Measurements from ENCODE around the gene CAMP.

CAMP gene

DNA sequence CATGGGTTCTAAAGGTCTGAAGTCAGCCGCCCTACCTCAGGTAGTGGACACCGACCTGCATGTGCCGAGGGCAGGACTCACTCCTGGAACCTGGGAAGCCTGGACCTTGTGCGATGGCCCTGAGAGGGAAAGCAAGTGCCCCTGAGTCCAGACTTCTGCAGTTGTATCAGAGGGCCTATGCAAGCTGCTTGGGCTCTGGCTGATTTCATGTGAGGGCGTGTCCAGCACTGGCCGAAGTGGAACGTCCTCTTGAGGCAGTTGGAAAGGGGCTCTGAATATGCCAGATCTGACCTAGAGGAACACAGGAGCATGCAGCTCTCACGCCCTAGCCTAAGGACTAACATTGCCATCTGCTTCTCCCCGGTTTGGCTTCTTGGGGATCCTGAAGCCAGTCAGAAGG, 2.5 kb upstream of the CAMP start:
- H3K36me3 Mint-ChIP-seq (ENCODE audit: low read depth), result no peaks in the 10 kb centered on the region
- H3K4me1 Mint-ChIP-seq (ENCODE audit: low read depth), result peaks cover 1% of the 10 kb centered on the region
- H3K27me3 Mint-ChIP-seq (ENCODE audit: low read depth), result peaks cover 8% of the 10 kb centered on the region
- no peak overlapping the region for H3K27ac Mint-ChIP-seq
- DNase-seq (ENCODE audit: low spot score), result no peak
- H3K9me3 Mint-ChIP-seq, result no peaks in the 10 kb centered on the region
- H3K4me3 Mint-ChIP-seq, result no peak overlapping the region

DNA sequence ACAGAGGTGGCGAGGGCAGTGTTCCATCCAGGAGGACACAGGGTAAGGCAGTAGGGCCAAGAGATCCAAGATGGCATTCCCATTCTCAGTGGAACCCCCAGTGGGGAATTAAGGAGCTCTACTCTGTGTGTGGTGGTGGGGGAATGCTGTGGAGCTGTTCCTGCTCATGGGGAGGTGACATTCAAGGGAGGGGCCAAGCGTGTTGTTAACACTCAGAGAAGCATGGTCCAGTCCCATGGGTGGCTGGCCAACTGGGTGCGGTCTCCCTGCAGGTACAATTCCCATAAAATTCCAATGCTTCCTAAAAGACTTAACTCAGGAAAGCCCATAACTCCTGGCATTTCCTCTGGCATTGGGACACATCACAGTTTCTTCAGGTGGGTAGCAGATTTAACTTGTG, 2.3 kb downstream of the CAMP start:
- no peaks in the 10 kb centered on the region for H3K36me3 Mint-ChIP-seq (ENCODE audit: low read depth)
- H3K4me1 Mint-ChIP-seq (ENCODE audit: low read depth), result peaks cover 5% of the 10 kb centered on the region
- no peak overlapping the region for H3K4me3 Mint-ChIP-seq
- peaks cover 5% of the 10 kb centered on the region for H3K27me3 Mint-ChIP-seq (ENCODE audit: low read depth)
- H3K9me3 Mint-ChIP-seq, result no peaks in the 10 kb centered on the region
- H3K27ac Mint-ChIP-seq, result no peak overlapping the region
- DNase-seq (ENCODE audit: low spot score), result no peak

DNA sequence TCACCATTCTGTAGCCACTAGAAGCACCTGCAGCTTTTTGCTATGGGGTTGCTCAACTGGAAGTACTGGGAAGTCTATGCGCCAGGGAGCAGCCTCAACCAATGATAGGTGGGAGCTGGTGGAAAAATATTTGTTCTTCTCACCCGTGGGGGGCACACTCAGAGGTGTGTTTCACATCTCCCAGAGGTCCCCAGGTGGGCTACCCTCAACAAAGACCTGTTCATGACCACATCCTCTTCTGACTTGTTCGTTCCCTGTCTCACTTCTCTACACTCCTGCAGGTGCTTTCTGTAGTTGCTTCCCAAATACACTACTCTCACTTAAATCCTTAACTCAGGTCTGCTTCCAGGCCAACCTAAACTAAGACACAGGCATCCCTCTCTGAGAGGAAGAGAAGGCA, 3.6 kb downstream of the CAMP start:
- Mint-ChIP-seq H3K4me3 (no peak overlapping the region), H3K9me3 (no peaks in the 10 kb centered on the region), H3K27me3 (ENCODE audit: low read depth) (peaks cover 5% of the 10 kb centered on the region), H3K4me1 (ENCODE audit: low read depth) (peaks cover 5% of the 10 kb centered on the region), H3K36me3 (ENCODE audit: low read depth) (no peaks in the 10 kb centered on the region), H3K27ac (no peak overlapping the region)
- no peak for DNase-seq (ENCODE audit: low spot score)

DNA sequence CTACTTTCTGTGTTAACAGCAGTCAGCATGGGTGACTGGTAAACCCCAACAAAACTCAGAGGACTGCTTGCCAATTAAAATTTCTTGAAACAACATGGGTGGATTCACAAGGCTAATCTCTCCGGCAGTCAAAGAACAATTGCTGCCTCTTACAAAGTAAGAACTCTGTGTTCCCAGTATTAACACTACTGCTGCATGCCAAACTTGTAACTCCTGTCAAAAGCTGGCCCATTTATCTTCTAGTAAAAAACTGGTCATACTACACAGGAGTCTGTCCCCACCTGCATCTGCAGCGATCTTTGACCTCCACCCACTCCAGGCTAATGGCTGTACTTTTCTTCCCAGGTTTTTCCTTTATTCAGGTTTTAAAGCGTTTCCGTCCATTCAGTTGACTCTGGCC, 8.9 kb downstream of the CAMP start:
- no peaks in the 10 kb centered on the region for H3K9me3 Mint-ChIP-seq
- no peaks in the 10 kb centered on the region for H3K36me3 Mint-ChIP-seq (ENCODE audit: low read depth)
- no peak for DNase-seq (ENCODE audit: low spot score)
- peaks cover 3% of the 10 kb centered on the region for H3K27me3 Mint-ChIP-seq (ENCODE audit: low read depth)
- no peak overlapping the region for H3K4me3 Mint-ChIP-seq
- H3K4me1 Mint-ChIP-seq (ENCODE audit: low read depth), result peaks cover 10% of the 10 kb centered on the region
- no peak overlapping the region for H3K27ac Mint-ChIP-seq

DNA sequence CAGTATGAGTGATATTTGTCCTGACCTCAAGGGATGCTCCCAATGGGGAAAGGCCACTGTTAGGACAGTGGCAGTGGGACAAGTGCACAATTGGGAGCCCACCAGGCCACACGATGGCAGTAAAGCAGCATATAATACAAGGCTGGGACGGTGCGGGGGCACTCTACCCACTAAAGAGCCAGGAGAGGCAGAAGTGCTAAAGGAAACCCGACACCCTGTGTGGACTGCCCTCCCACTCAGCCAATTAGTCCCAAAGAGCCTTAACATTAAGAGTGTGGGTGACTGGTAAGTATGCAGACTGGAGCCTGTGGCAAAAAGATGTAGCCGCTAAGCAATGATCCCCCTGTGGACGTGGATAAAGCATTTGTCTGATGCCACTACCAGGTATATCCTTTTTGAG, 9.4 kb downstream of the CAMP start:
- peaks cover 8% of the 10 kb centered on the region for H3K4me1 Mint-ChIP-seq (ENCODE audit: low read depth)
- no peak overlapping the region for H3K27ac Mint-ChIP-seq
- H3K9me3 Mint-ChIP-seq, result no peaks in the 10 kb centered on the region
- no peaks in the 10 kb centered on the region for H3K36me3 Mint-ChIP-seq (ENCODE audit: low read depth)
- H3K4me3 Mint-ChIP-seq, result no peak overlapping the region
- peak; percentile 53 for DNase-seq (ENCODE audit: low spot score)
- peaks cover 3% of the 10 kb centered on the region for H3K27me3 Mint-ChIP-seq (ENCODE audit: low read depth)

DNA sequence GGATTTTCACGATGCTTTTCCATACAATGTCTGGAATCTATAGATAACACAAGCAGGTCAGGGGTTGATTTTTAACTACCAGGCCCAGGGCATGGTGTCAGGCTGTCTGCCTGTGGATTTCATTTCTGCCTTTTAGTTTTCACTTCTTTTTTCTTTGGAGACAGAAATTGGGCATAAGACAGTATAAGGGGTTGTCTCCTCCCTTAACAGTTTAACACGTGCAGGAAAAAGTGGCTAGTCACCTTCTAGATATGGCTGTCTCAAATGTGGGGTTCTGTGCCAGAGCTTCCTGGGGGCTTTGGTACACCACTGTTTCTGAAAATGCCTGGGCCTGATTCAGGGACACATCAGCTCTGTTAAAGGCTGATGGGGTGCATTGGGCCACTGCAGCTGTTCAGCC, 10.2 kb downstream of the CAMP start:
- peaks cover 3% of the 10 kb centered on the region for H3K27me3 Mint-ChIP-seq (ENCODE audit: low read depth)
- no peak overlapping the region for H3K4me3 Mint-ChIP-seq
- H3K4me1 Mint-ChIP-seq (ENCODE audit: low read depth), result peaks cover 8% of the 10 kb centered on the region
- DNase-seq (ENCODE audit: low spot score), result no peak
- H3K27ac Mint-ChIP-seq, result no peak overlapping the region
- H3K9me3 Mint-ChIP-seq, result no peaks in the 10 kb centered on the region
- H3K36me3 Mint-ChIP-seq (ENCODE audit: low read depth), result no peaks in the 10 kb centered on the region

DNA sequence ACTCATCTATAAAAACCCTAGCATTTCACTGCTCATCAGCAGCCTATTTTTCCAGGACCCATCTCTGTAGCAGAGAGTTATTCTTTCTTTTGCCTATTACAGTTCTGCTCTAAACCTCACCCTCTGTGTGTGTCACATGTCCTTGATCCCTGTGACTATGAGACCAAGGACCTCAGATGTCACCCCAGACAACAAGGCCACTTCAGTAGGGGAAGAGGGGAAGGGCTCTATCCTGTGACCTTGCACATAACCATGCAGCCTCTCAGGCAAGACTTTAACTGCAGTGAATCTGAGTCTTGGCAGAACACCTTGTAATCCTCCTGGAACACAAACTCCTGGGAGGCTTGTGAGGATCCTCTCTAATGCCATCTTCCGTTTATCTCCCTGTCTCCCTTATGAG, 13.2 kb downstream of the CAMP start:
- H3K27ac Mint-ChIP-seq, result no peak overlapping the region
- no peak for DNase-seq (ENCODE audit: low spot score)
- peaks cover 13% of the 10 kb centered on the region for H3K4me1 Mint-ChIP-seq (ENCODE audit: low read depth)
- no peaks in the 10 kb centered on the region for H3K9me3 Mint-ChIP-seq
- no peak overlapping the region for H3K4me3 Mint-ChIP-seq
- H3K27me3 Mint-ChIP-seq (ENCODE audit: low read depth), result peaks cover 3% of the 10 kb centered on the region
- no peaks in the 10 kb centered on the region for H3K36me3 Mint-ChIP-seq (ENCODE audit: low read depth)

DNA sequence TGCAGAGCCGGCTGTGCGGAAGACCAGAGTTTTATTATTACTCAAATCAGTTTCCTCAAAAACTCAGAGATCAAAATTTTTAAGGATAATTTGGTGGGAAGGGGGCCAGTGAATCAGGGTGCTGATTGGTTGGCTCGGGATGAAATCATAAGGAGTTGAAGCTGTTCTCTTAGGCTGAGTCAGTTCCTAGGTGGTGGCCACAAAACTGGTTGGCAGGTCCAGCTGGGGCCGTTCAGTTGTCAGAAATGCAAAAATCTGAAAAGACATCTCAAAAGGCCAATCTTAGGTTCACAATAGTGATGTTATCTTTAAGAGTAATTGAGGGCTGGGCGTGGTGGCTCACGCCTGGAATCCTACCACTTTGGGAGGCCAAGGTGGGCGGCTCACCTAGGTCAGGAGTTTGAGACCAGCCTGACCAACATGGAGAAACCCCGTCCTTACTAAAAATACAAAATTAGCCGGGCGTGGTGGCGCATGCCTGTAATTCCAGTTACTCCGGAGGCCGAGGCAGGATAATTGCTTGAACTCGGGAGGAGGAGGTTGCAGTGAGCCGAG, 15.3 kb downstream of the CAMP start:
- Mint-ChIP-seq H3K4me3 (no peak overlapping the region), H3K27ac (no peak overlapping the region), H3K36me3 (ENCODE audit: low read depth) (no peaks in the 10 kb centered on the region), H3K4me1 (ENCODE audit: low read depth) (peaks cover 6% of the 10 kb centered on the region), H3K27me3 (ENCODE audit: low read depth) (no peaks in the 10 kb centered on the region), H3K9me3 (no peaks in the 10 kb centered on the region)
- DNase-seq (ENCODE audit: low spot score), result no peak

DNA sequence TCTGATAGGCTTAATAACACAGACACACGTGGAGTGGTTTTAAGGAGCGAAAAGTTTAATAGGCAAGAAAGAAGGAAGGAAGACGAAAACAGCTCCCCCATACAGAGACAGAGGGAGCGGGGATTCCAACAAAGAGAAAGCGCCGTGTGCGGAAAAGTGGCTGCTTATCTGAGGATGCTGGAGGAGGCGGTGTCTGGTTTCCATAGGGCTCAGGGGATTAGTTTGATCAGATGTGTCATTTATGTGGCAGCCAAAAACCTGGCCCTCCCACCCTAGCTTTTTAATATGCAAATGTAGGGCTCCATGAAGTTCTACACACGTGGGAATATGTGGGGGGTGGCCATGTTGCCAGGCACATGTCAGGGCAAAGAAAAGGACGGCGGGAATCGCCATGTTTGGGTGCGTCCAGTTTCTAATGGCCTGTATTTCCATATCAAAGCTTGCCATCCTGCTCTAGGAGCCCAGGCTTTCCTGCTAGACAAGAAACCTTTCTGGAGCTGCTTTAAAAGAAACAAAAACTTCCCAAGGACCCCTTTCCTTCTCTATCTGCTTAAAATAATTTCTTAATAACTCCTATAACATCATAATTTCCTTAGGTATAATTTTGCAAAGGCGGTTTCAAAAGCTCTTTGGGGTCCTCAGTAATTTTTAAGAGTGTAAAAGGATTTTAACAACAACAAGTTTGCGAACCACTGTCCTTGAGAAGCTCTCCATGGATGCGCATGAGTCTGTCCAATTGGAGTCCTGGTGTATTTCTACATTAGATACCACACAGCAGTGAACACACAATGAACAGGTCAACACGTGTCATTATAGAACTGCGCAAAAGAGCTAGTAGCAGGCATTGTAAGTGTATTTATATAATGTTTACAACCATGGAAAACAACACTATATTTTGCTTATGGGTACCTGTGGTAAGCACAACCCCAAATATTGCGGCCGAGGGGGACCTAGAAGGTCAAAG, 17.0 kb downstream of the CAMP start:
- H3K27me3 Mint-ChIP-seq (ENCODE audit: low read depth), result no peaks in the 10 kb centered on the region
- peak overlapping the region; percentile 96 for H3K27ac Mint-ChIP-seq
- no peak for DNase-seq (ENCODE audit: low spot score)
- H3K36me3 Mint-ChIP-seq (ENCODE audit: low read depth), result peaks cover 7% of the 10 kb centered on the region
- no peaks in the 10 kb centered on the region for H3K9me3 Mint-ChIP-seq
- peaks cover 9% of the 10 kb centered on the region for H3K4me1 Mint-ChIP-seq (ENCODE audit: low read depth)
- H3K4me3 Mint-ChIP-seq, result peak overlapping the region; percentile 91

DNA sequence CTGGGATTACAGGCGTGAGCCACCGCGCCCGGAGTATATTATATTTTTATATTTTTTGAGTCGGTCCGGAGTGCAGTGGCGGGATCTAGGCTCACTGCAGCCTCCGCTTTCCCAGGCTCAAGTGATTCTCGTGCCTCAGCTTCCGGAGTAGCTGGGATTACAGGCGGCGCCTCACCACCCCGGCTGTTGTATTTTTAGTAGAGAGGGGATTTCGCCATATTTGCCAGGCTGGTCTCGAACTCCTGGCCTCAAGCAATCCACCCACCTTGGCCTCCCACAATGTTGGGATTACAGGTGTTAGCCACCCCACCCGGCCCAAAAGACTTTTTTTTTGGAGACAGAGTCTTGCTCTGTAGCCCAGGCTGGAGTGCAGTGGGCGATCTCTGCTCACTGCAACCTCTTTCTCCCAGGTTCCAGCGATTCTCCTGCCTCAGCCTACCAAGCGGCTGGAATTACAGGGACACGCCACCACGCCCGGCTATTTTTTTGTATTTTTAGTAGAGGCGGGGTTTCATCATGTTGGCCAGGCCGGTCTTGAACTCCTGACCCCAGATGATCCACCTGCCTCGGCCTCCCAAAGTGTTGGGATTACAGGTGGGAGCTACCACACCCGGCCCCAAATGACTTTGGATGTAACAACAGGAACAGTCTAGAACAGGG, 18.6 kb downstream of the CAMP start:
- H3K36me3 Mint-ChIP-seq (ENCODE audit: low read depth), result peaks cover 9% of the 10 kb centered on the region
- DNase-seq (ENCODE audit: low spot score), result no peak
- peaks cover 13% of the 10 kb centered on the region for H3K4me1 Mint-ChIP-seq (ENCODE audit: low read depth)

DNA sequence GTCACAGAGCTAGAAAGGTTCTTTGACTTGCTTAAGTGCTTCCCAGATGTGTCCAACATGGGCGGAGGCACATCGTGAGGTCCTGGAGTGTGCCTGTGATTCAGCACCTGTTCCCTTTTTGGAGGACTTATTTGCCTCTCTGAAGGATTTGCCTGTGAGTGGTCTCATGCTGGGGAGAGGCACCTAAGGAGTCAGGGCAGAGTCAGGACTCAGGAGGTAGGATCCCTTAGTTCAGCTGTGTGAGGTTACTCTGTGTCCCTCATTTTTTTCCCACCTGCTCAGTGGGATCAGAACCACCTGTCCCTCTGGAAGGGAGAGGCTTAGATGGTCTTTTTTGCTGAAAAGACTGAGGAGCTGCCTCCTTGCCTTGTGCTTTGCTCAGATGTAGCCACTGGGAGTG, 20.6 kb downstream of the CAMP start:
- no peaks in the 10 kb centered on the region for H3K27me3 Mint-ChIP-seq (ENCODE audit: low read depth)
- H3K4me1 Mint-ChIP-seq (ENCODE audit: low read depth), result peaks cover 30% of the 10 kb centered on the region
- peaks cover 25% of the 10 kb centered on the region for H3K36me3 Mint-ChIP-seq (ENCODE audit: low read depth)
- H3K27ac Mint-ChIP-seq, result no peak overlapping the region
- H3K9me3 Mint-ChIP-seq, result no peaks in the 10 kb centered on the region
- DNase-seq (ENCODE audit: low spot score), result no peak
- H3K4me3 Mint-ChIP-seq, result no peak overlapping the region

More for the DNA sequence above, 18.6 kb downstream of the CAMP start:
- Mint-ChIP-seq H3K27ac (peak overlapping the region; percentile 96), H3K4me3 (peak overlapping the region; percentile 91), H3K27me3 (ENCODE audit: low read depth) (no peaks in the 10 kb centered on the region), H3K9me3 (no peaks in the 10 kb centered on the region)

DNA sequence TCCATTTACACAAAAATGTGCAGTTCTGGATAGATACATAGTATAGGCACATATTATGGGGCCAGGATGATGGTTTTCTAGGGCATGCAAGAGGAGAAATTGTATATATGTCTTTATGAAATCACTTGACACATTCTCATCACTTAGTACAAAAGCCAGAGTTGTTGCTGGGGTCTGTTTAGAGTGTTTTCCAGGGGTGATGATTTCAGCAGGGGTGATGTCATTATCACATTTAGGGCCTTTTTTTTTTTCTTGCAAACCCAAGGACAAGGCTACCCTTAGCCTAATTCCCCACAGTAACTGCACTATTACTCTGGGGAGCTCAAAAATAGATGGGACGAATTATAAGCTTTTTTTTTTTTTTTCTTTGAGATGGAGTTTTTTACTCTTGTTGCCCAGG, 21.2 kb downstream of the CAMP start:
- no peak overlapping the region for H3K4me3 Mint-ChIP-seq
- H3K9me3 Mint-ChIP-seq, result no peaks in the 10 kb centered on the region
- H3K27ac Mint-ChIP-seq, result no peak overlapping the region
- no peaks in the 10 kb centered on the region for H3K27me3 Mint-ChIP-seq (ENCODE audit: low read depth)
- no peak for DNase-seq (ENCODE audit: low spot score)
- H3K4me1 Mint-ChIP-seq (ENCODE audit: low read depth), result peaks cover 30% of the 10 kb centered on the region
- H3K36me3 Mint-ChIP-seq (ENCODE audit: low read depth), result peaks cover 28% of the 10 kb centered on the region

DNA sequence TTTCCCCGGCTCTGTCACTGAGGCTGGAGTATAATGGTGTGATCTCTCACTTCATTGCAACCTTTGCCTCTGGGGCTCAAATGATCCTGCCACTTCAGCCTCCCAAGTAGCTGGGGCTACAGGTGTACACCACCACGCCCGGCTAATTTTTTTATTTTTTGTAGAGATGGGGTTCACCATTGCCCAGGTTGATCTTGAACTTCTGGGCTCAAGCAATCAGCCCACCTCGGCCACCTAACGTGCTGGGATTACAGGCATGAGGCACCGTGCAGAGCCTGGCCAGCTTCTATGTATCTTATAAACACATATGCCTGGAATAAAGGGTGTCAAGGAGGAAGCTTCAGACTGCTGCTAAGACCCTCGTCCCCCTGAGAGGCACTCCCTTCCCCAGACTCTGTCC, 21.8 kb downstream of the CAMP start:
- Mint-ChIP-seq H3K4me1 (ENCODE audit: low read depth) (peaks cover 30% of the 10 kb centered on the region), H3K4me3 (no peak overlapping the region), H3K27ac (peak overlapping the region; percentile 52), H3K27me3 (ENCODE audit: low read depth) (no peaks in the 10 kb centered on the region), H3K9me3 (no peaks in the 10 kb centered on the region), H3K36me3 (ENCODE audit: low read depth) (peaks cover 29% of the 10 kb centered on the region)
- DNase-seq (ENCODE audit: low spot score), result no peak

DNA sequence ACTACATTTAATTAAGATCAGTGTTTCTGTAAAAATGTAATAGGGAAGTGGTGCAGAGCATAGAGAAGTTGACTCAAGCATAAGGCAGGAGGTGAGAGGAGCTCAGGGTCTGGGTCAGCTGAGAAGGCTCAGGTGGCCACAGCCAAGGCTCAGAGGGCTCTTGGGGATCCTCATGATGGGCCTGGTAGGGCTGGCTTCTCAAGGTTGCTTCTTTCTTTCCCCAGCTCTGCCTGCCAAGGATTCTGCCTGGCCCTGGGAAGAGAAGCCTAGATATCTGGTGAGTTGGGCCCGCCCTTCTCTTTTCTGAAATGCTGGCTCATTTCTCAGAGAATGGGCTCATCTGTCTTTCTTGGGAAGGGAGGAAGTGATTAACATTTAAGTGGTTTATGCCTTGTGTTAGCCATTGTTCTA, 24.1 kb downstream of the CAMP start:
- Mint-ChIP-seq H3K4me3 (peak overlapping the region; percentile 60), H3K36me3 (ENCODE audit: low read depth) (peaks cover 37% of the 10 kb centered on the region), H3K9me3 (no peaks in the 10 kb centered on the region), H3K27ac (peak overlapping the region; percentile 88), H3K27me3 (ENCODE audit: low read depth) (no peaks in the 10 kb centered on the region), H3K4me1 (ENCODE audit: low read depth) (peaks cover 25% of the 10 kb centered on the region)
- no peak for DNase-seq (ENCODE audit: low spot score)

All from T-helper 2 cell treated with Interferon-gamma antibody and Interleukin-4, amounts not matched to agents 5 μg/mL and 100 μg/mL, for 36 hours (primary cell).